HL-60 (cell line): ENCODE results near the gene ABL1.

Experiments used
- CTCF ChIP-seq: IDR thresholded peaks from one replicate; pipeline ENCODE4 v1.5.1; 2011; ENCODE audit warnings: low read length, control low read depth, inconsistent platforms; ENCODE audit not compliant: insufficient read depth
- REST ChIP-seq: IDR thresholded peaks from 2 replicates; pipeline ENCODE4 v1.6.1; 2012; ENCODE audit warnings: low read depth; ENCODE audit not compliant: insufficient replicate concordance

- TF ChIP-seq REST (no peak), CTCF (no peak)
These were observed 8.2 kb downstream of the ABL1 start for GRCh38 chr9:130843049-130843908.
